ENCODE measurements around the gene LPAR5. TPM values are rescaled to one million over a fixed set of nuclear protein-coding genes. Genes with fewer than 3 reads are reported as not detected.

The LPAR5 gene
- total and polyA plus RNA-seq, 2 donors (not counting 1 experiment from before 2014, with no cell fraction given), result 0.02 TPM; not detected in 1

DNA sequence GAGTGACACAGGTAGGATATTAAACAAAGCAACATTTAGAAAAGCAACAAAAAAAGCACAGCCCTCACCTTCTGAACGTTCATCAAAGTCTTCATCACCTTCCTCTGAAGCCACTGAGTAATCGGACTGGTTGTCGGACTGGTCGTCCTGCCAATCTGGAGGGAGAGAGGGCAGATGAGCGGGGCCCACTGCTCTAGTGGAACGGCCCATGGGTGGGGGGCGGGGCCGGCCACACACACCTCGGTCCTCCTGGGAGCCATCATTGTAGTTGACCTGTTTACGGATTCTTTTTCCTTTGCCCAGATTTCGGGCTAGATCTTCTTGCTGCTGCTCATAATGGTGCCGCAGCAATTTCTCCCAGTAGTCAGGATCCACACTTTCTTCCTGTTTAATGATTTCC is 52.8 kb downstream of the LPAR5 start:
- Histone ChIP-seq H3K4me1 (ENCODE audit: control insufficient read depth, extremely low read depth, insufficient read depth, low read length) (no peaks in the 10 kb centered on the region), H3K27ac (ENCODE audit: insufficient read depth, low read length) (no peak overlapping the region), H3K9ac (ENCODE audit: insufficient read depth, low read length) (no peak overlapping the region), H3K9me3 (ENCODE audit: control insufficient read depth, insufficient read depth, low read depth, low read length) (no peaks in the 10 kb centered on the region), H4K20me1 (ENCODE audit: control insufficient read depth, extremely low read depth, insufficient read depth, low read length) (no peaks in the 10 kb centered on the region), H3K4me3 (replicated peaks in 1 of 4; ENCODE audit: control extremely low read depth in 1 of 4, insufficient read depth in 1 of 4, low read depth in 3 of 4, low read length in 4 of 4) (no peak overlapping the region), H2AFZ (ENCODE audit: low read length) (no peak overlapping the region), H3K79me2 (ENCODE audit: control insufficient read depth, insufficient read depth, low read length) (no peaks in the 10 kb centered on the region), H3K27me3 (ENCODE audit: control insufficient read depth, insufficient read depth, low read length) (no peaks in the 10 kb centered on the region), H3K36me3 (ENCODE audit: control insufficient read depth, insufficient read depth, low read length) (peaks cover 29% of the 10 kb centered on the region), H3K4me2 (ENCODE audit: extremely low read depth, insufficient read depth, low read length) (no peak overlapping the region)
- TF ChIP-seq EZH2 (IDR thresholded peaks at IDR 0.05; ENCODE audit: low read length, missing control alignments), result no peak
- TF ChIP-seq, protein P1, sequence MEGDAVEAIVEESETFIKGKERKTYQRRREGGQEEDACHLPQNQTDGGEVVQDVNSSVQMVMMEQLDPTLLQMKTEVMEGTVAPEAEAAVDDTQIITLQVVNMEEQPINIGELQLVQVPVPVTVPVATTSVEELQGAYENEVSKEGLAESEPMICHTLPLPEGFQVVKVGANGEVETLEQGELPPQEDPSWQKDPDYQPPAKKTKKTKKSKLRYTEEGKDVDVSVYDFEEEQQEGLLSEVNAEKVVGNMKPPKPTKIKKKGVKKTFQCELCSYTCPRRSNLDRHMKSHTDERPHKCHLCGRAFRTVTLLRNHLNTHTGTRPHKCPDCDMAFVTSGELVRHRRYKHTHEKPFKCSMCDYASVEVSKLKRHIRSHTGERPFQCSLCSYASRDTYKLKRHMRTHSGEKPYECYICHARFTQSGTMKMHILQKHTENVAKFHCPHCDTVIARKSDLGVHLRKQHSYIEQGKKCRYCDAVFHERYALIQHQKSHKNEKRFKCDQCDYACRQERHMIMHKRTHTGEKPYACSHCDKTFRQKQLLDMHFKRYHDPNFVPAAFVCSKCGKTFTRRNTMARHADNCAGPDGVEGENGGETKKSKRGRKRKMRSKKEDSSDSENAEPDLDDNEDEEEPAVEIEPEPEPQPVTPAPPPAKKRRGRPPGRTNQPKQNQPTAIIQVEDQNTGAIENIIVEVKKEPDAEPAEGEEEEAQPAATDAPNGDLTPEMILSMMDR (conservative IDR thresholded peaks at IDR 0.05 in 1 of 2, IDR thresholded peaks at IDR 0.05 in 1 of 2; ENCODE audit: low read depth in 1 of 2, low read length in 2 of 2), result no peak
- DNase-seq (ENCODE audit: low read depth in 2 of 2), result no peak

DNA sequence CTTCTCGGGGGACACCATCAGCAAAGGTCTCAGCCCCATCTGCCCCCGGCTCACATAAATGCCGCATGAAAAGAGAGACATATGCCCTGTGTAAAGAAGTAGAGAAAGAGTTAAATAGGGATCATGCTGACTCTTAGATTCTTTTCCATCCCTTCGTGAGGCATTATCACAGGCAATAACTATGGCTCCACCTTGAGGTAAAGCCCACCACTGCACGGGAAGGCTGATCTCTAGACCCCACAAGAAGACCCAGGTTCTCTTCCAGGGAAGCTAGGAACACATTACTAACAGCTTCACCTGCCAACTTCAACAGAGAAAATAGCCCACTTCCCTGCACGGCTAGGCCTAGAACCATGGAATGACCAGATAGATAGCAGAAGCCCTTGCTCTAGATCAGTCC is 53.6 kb downstream of the LPAR5 start:
- TF ChIP-seq EZH2 (IDR thresholded peaks at IDR 0.05; ENCODE audit: low read length, missing control alignments), result no peak
- TF ChIP-seq, protein P1 (conservative IDR thresholded peaks at IDR 0.05 in 1 of 2, IDR thresholded peaks at IDR 0.05 in 1 of 2; ENCODE audit: low read depth in 1 of 2, low read length in 2 of 2), result peak in 1 of 2 donors; percentile 14
- H3K9ac ChIP-seq (ENCODE audit: insufficient read depth, low read length), result no peak overlapping the region
- H3K27ac ChIP-seq (ENCODE audit: insufficient read depth, low read length), result no peak overlapping the region
- no peaks in the 10 kb centered on the region for H3K27me3 ChIP-seq (ENCODE audit: control insufficient read depth, insufficient read depth, low read length)
- H3K4me1 ChIP-seq (ENCODE audit: control insufficient read depth, extremely low read depth, insufficient read depth, low read length), result no peaks in the 10 kb centered on the region
- no peaks in the 10 kb centered on the region for H3K79me2 ChIP-seq (ENCODE audit: control insufficient read depth, insufficient read depth, low read length)
- no peak overlapping the region for H2AFZ ChIP-seq (ENCODE audit: low read length)
- H3K9me3 ChIP-seq (ENCODE audit: control insufficient read depth, insufficient read depth, low read depth, low read length), result no peaks in the 10 kb centered on the region
- peaks cover 26% of the 10 kb centered on the region for H3K36me3 ChIP-seq (ENCODE audit: control insufficient read depth, insufficient read depth, low read length)
- no peaks in the 10 kb centered on the region for H4K20me1 ChIP-seq (ENCODE audit: control insufficient read depth, extremely low read depth, insufficient read depth, low read length)
- no peak for DNase-seq (ENCODE audit: low read depth in 2 of 2)
- no peak overlapping the region for H3K4me3 ChIP-seq (replicated peaks in 1 of 4; ENCODE audit: control extremely low read depth in 1 of 4, insufficient read depth in 1 of 4, low read depth in 3 of 4, low read length in 4 of 4)
- no peak overlapping the region for H3K4me2 ChIP-seq (ENCODE audit: extremely low read depth, insufficient read depth, low read length)

DNA sequence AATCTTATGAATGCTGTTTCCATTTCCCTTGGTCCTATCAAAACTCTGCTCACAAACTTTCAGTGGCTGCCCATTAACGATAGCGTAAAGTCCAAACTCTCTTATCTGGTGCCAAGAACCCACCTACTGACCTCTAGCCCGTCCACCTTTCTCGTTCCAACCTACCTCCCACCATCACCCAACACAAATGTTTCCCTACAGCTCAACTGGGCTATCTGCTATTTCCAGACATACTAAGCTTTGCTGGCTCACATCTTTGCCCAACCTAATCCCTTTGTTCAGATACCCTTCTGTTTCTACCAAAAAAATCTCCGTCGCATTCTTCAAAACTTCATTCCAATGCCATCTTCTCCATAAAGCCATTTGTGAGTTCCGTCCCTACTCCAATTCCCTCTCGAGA is 60.1 kb downstream of the LPAR5 start:
- no peaks in the 10 kb centered on the region for H3K9me3 ChIP-seq (ENCODE audit: control insufficient read depth, insufficient read depth, low read depth, low read length)
- H3K9ac ChIP-seq (ENCODE audit: insufficient read depth, low read length), result no peak overlapping the region
- H3K4me1 ChIP-seq (ENCODE audit: control insufficient read depth, extremely low read depth, insufficient read depth, low read length), result no peaks in the 10 kb centered on the region
- no peaks in the 10 kb centered on the region for H3K27me3 ChIP-seq (ENCODE audit: control insufficient read depth, insufficient read depth, low read length)
- no peaks in the 10 kb centered on the region for H3K79me2 ChIP-seq (ENCODE audit: control insufficient read depth, insufficient read depth, low read length)
- no peak overlapping the region for H3K4me2 ChIP-seq (ENCODE audit: extremely low read depth, insufficient read depth, low read length)
- H3K36me3 ChIP-seq (ENCODE audit: control insufficient read depth, insufficient read depth, low read length), result peaks cover 9% of the 10 kb centered on the region
- no peak overlapping the region for H3K27ac ChIP-seq (ENCODE audit: insufficient read depth, low read length)
- TF ChIP-seq, protein P1 (conservative IDR thresholded peaks at IDR 0.05 in 1 of 2, IDR thresholded peaks at IDR 0.05 in 1 of 2; ENCODE audit: low read depth in 1 of 2, low read length in 2 of 2), result no peak
- TF ChIP-seq EZH2 (IDR thresholded peaks at IDR 0.05; ENCODE audit: low read length, missing control alignments), result no peak
- no peak overlapping the region for H3K4me3 ChIP-seq (replicated peaks in 1 of 4; ENCODE audit: control extremely low read depth in 1 of 4, insufficient read depth in 1 of 4, low read depth in 3 of 4, low read length in 4 of 4)
- no peak overlapping the region for H2AFZ ChIP-seq (ENCODE audit: low read length)
- no peak for DNase-seq (ENCODE audit: low read depth in 2 of 2)
- H4K20me1 ChIP-seq (ENCODE audit: control insufficient read depth, extremely low read depth, insufficient read depth, low read length), result no peaks in the 10 kb centered on the region
